GM12892 (cell line): ENCODE measurements around the gene DIP2B.

Experiments
- DNase-seq: peaks from one replicate; pipeline ENCODE4 v3.0.0; 2011; ENCODE audit not compliant: insufficient read length
- FAIRE-seq: peaks from 2 replicates; lab custom pipeline; 2011; peaks lifted over from hg19 to GRCh38; lab: Jason Lieb, UNC
- POLR2A ChIP-seq: IDR thresholded peaks from 2 replicates; pipeline ENCODE4 v1.6.1; 2011; ENCODE audit warnings: low read depth, low read length, control low read depth
- POLR2AphosphoS5 ChIP-seq: IDR thresholded peaks from 2 replicates; pipeline ENCODE4 v1.6.1; 2011; ENCODE audit warnings: low read depth, low read length, control low read depth
- TAF1 ChIP-seq: IDR thresholded peaks from 2 replicates; pipeline ENCODE4 v1.6.1; 2011; ENCODE audit warnings: low read depth, mild to moderate bottlenecking, control low read depth, low read length, borderline replicate concordance

DIP2B gene

GRCh38 chr12:50740307-50740706 is 235.5 kb downstream of the DIP2B start:
- TF ChIP-seq POLR2A (no peak), POLR2AphosphoS5 (no peak), TAF1 (no peak)
- FAIRE-seq (no peak), DNase-seq (no peak)

DNA sequence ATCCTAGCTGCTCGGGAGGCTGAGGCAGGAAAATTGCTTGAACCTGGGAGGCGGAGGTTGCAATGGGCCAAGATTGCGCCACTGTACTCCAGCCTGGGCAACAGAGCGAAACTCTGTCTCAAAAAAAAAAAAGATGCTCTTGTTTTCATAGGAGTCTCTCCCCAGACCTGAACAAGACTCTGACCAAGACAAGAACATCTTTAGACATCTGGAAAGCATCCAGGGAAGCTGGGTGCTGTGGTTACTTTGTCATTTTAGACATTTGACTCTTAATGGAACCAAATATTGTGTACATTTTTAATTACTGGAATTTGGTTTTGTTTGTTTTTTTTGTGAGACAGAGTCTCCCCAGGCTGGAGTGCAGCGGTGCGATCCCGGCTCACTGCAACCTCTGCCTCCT is 238.0 kb downstream of the DIP2B start:
- FAIRE-seq (no peak), DNase-seq (no peak)
- TF ChIP-seq TAF1 (no peak), POLR2A (no peak), POLR2AphosphoS5 (no peak)

- DNase-seq, result no peak
- no peak for FAIRE-seq
- TF ChIP-seq POLR2AphosphoS5, result no peak
- no peak for TF ChIP-seq TAF1
- TF ChIP-seq POLR2A, result no peak
Measured at GRCh38 chr12:50745861-50746260, 241.1 kb downstream of the DIP2B start.

GRCh38 chr12:50746431-50746830 is 241.6 kb downstream of the DIP2B start:
- DNase-seq (no peak), FAIRE-seq (no peak)
- TF ChIP-seq POLR2AphosphoS5, result no peak
- no peak for TF ChIP-seq TAF1
- no peak for TF ChIP-seq POLR2A

DNA sequence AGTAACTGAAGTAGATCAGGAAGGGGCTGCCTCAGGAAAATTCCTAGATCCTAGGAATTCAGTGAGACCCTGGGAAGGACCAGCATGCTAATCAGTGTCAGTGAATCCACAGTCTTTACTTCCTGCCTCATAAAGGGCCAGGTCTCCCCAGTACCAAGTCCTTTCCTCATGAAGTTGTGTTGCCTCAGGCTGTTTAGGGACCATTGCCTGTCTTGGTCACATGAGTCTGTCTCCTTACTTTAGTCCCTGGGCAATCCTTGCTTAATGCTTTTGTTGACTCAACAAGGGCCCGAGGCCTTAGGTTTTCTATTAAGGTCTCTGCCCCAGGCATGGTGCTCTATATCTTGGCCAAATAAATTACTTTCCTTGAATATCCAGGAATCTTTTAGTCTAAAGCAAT is 243.0 kb downstream of the DIP2B start:
- no peak for TF ChIP-seq POLR2AphosphoS5

DNA sequence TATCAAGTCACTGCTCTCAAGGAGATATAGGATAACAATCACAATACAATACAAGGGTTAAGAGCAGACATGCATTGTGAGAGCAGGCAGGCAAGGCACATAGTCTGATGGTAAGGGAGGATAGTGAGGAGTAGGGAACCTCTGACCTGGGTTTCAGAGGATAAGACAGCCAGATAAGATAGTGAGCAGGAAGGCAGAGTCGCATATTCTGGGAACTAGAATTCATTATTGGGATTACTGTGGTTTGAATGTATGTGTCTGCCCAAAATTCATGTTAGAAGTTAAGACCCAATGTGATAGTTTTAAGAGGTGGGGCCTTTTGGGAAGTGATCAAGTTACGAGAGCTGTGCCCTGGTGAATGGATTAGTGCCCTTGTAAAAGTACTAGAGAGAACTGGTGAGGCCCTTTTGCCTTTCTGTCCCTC is 244.7 kb downstream of the DIP2B start:
- no peak for FAIRE-seq
- TF ChIP-seq TAF1 (no peak), POLR2AphosphoS5 (no peak), POLR2A (no peak)
- DNase-seq, result no peak

More for the DNA sequence above, 243.0 kb downstream of the DIP2B start:
- FAIRE-seq (no peak), DNase-seq (no peak)

DNA sequence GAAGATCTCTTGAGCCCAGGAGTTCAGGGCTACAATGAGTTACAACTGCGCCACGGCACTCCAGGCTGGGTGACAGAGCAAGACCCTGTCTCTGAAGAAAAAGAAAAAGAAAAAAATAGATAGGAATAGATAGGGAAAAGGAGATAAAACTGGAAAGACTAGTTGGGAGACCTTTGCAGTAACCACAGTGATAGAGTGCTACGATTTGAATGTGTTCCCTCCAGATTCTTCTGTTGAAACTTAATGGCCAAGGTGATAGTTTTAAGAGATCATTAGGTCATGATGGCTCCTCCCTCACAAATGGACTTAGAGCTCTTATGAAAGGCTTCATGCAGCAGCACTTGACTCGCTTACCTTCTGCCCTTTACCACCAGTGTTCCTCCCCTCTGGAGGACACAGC is 245.6 kb downstream of the DIP2B start:
- DNase-seq (no peak), FAIRE-seq (no peak)
- TF ChIP-seq TAF1 (no peak), POLR2AphosphoS5 (no peak), POLR2A (no peak)

DNA sequence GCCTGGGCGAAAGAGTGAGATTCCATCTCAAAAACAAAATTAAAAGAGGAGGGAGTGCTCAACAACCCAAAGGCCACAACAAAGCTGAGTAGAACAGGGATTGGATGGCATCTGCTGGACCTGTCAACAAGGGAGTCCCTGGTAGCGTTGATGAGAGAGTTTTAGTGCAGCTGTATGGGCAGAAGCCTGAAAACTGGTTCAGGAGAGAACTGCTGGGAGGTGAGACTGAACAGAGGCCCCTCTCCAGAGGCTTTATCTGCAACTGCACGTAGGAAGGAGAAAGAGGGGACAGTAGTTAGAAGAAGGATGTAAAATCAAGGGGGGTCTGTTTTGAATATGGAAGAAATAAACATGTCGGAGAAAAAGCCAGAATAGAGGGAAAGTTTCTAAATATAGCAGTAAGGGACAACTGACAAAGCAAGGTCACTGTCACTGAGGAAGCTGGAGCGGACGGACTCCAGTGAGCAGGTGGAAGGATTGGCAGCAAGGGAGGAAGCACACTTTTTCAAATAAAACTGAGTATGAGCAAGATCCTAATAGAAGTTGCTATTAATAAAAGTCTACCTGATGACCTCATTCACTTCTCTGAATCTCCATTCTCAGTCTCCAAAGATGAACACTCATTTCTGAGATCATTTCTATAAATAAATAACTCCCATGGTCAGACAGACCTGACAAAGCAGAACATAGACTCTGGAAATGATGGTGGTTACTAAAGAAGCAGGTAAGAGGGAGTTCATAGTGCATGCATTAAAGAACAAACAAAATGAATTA is 247.3 kb downstream of the DIP2B start:
- FAIRE-seq (no peak), DNase-seq (no peak)
- TF ChIP-seq TAF1, result no peak
- no peak for TF ChIP-seq POLR2AphosphoS5

DNA sequence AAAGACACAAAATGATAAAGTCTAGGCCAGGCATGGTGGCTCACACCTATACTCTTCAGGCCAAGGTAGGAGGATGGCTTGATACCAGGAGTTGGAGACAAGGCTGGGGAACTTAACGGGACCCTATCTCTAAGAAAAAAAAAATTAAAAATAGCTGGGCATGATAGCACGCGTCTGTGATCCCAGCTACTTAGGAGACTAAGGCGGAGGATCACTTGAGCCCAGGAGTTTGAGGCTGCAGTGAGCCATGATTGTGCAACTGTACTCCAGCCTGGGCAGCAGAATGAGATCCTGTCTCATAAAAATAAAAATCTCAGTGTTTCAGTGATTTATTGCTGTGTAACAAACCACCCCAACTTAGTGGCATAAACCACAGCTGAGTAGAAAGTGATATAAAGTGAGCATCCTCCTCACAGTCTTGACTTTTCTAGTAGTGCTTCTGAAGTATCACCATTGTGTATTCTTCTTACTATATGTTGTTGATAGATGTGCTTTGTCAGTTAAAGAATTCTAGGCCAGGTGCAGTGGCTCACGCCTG is 248.5 kb downstream of the DIP2B start:
- TF ChIP-seq TAF1, result no peak
- TF ChIP-seq POLR2AphosphoS5, result no peak
- TF ChIP-seq POLR2A, result no peak
- DNase-seq, result no peak
- FAIRE-seq, result no peak

GRCh38 chr12:50763639-50764285 is 259.0 kb downstream of the DIP2B start, which contains the start of gene ATF1:
ATF1 (plus strand) TSS chr12:50764101; CDS start chr12:50780146, 16,045 bp downstream.
- DNase-seq (peak; percentile 87), FAIRE-seq (peak; percentile 89)
- TF ChIP-seq POLR2AphosphoS5 (peak; percentile 97), TAF1 (peak; percentile 61; the same call in 1 of the 2 replicates), POLR2A (peak; percentile 97)

DNA sequence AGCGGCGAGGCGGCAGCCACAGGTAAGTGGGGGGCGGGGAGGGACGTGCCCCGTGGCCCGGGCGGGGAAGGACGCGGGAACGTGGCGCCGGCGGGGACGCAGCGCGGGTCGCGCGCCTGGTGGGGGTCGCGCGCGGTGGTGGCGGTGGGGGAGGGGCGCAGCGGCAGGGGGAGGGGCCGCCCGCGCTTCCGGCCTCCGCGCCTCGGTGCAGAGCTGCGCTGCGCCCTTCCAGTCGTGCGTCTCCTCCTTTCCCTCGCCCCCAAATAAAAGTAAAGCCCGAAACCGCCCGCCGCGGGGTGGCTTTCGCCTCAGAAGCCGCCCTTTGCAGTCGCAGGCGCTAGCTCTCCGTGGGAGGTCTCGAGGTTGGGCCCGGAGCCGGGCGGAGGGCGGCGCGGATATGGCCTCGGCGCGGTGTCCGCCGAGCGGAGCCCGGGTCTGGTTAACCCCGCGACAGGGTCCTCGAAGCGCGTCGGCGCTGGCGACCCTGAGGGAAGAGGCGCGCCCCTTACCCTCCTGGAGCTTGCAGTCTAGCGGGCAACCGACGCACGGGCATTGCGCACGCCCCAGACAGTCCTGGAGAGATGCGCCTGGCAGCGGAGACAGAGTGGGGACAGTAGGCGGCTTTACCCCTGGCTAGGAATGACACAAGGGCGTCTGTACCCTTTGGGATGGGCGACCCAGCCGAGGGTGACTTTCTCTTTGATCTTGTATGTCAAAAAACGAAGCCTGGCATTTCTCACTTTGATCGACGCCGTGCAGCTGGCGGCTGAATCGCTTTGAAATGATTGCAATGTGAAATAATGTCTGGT is 259.7 kb downstream of the DIP2B start:
- DNase-seq, result peak; percentile 66
- TF ChIP-seq POLR2A, result peak; percentile 69; the same call in 1 of the 2 replicates
- TF ChIP-seq POLR2AphosphoS5, result peak; percentile 21; the same call in 1 of the 2 replicates
- TF ChIP-seq TAF1, result no peak
- peak; percentile 79 for FAIRE-seq
